H1 (cell line): ENCODE data around the gene AGAP3. TPM values are rescaled to one million over a fixed set of nuclear protein-coding genes. Genes with fewer than 3 reads are reported as not detected.

Experiments used
- CTCF ChIA-PET: fragments of 300-600 bp; sonication (Branson Sonifier 250); formaldehyde crosslinking; loops from one replicate; lab custom pipeline; 2021; ENCODE audit not compliant: partially characterized antibody; lab: Charles Lee
- POLR2A ChIA-PET: fragments of 300-600 bp; sonication (Branson Sonifier 250); formaldehyde crosslinking; loops from one replicate; lab custom pipeline; 2021; ENCODE audit warnings: inconsistent platforms; ENCODE audit not compliant: partially characterized antibody; lab: Charles Lee
- DNase-seq, 2 experiments: peaks; one replicate each; pipeline versions ENCODE4 v3.0.0 to v3.0.0-alpha.2; 2010 to 2022; ENCODE audit warnings: low spot score in 2 of 2, low read depth in 1 of 2, mixed read lengths in 1 of 2
- FAIRE-seq: peaks from 2 replicates; lab custom pipeline; 2011; peaks lifted over from hg19 to GRCh38; lab: Jason Lieb, UNC
- H2AFZ ChIP-seq: 2 replicates; pipeline ENCODE4 v1.8.1; 2012; ENCODE audit warnings: low read length, inconsistent platforms
- H2AK5ac ChIP-seq: 2 replicates; pipeline ENCODE4 v1.6.1; 2013; ENCODE audit warnings: low read depth, low read length
- H2BK120ac ChIP-seq: replicated peaks from 2 replicates; pipeline ENCODE3; 2013; ENCODE audit warnings: low read depth, low read length, inconsistent platforms
- H2BK12ac ChIP-seq: 2 replicates; pipeline ENCODE4 v1.6.1; 2013; ENCODE audit warnings: low read depth, low read length
- H2BK15ac ChIP-seq: 2 replicates; pipeline ENCODE4 v1.6.1; 2013; ENCODE audit warnings: low read length
- H2BK20ac ChIP-seq: 2 replicates; pipeline ENCODE4 v1.6.1; 2013; ENCODE audit warnings: low read length
- H2BK5ac ChIP-seq: 2 replicates; pipeline ENCODE4 v1.6.1; 2013; ENCODE audit warnings: low read depth, low read length
- H3K14ac ChIP-seq: 2 replicates; pipeline ENCODE4 v1.6.1; 2013; ENCODE audit warnings: inconsistent platforms; ENCODE audit not compliant: insufficient read length
- H3K18ac ChIP-seq: 2 replicates; pipeline ENCODE4 v1.6.1; 2013; ENCODE audit warnings: low read length; ENCODE audit errors: extremely low read depth
- H3K23ac ChIP-seq: 2 replicates; pipeline ENCODE4 v1.6.1; 2013; ENCODE audit warnings: inconsistent platforms; ENCODE audit not compliant: insufficient read length
- H3K23me2 ChIP-seq: 2 replicates; pipeline ENCODE4 v1.6.1; 2013; ENCODE audit warnings: low read depth, low read length
- H3K27ac ChIP-seq: 2 replicates; pipeline ENCODE4 v1.6.1; 2011; ENCODE audit warnings: low read depth, low read length, inconsistent platforms
- H3K27me3 ChIP-seq, 4 experiments: replicated peaks in 1 of 4; 1 replicate in 1 of 4; 2 replicates in 3 of 4; pipeline versions ENCODE4 v1.6.1 to v1.8.1; 2011 to 2013; ENCODE audit warnings: low read length in 3 of 4, mild to moderate bottlenecking in 3 of 4, inconsistent platforms in 2 of 4, mixed read lengths in 2 of 4, moderate library complexity in 1 of 4; ENCODE audit not compliant: control insufficient read depth in 3 of 4, insufficient read depth in 3 of 4; ENCODE audit errors: extremely low read depth in 1 of 4
- H3K36me3 ChIP-seq, 4 experiments: 2 replicates each; pipeline versions ENCODE4 v1.6.1 to v1.8.1; 2011 to 2013; ENCODE audit warnings: mild to moderate bottlenecking in 4 of 4, low read length in 3 of 4, moderate library complexity in 2 of 4, control low read depth in 1 of 4, inconsistent platforms in 1 of 4; ENCODE audit not compliant: insufficient read depth in 4 of 4, control insufficient read depth in 2 of 4
- H3K4ac ChIP-seq: replicated peaks from 2 replicates; pipeline ENCODE3; 2013; ENCODE audit warnings: low read length, low read depth, mixed read lengths, inconsistent platforms; ENCODE audit not compliant: insufficient read length
- H3K4me1 ChIP-seq, 4 experiments: replicated peaks in 1 of 4; 1 replicate in 1 of 4; 2 replicates in 3 of 4; pipeline versions ENCODE4 v1.6.1 to v1.8.1; 2011 to 2013; ENCODE audit warnings: low read length in 3 of 4, inconsistent platforms in 2 of 4, mixed read lengths in 1 of 4; ENCODE audit not compliant: insufficient read depth in 4 of 4, control insufficient read depth in 3 of 4
- H3K4me2 ChIP-seq, 2 experiments: 2 replicates each; pipeline versions ENCODE4 v1.6.1 to v1.8.1; 2011 to 2013; ENCODE audit warnings: low read depth in 2 of 2, low read length in 2 of 2, control low read depth in 1 of 2, inconsistent platforms in 1 of 2, mild to moderate bottlenecking in 1 of 2; ENCODE audit not compliant: insufficient read depth in 1 of 2
- H3K4me3 ChIP-seq, 4 experiments: fragments of 200-600, 300-600 bp in 1 of 4; sonication (generic), shearing (Covaris generic), sonication (Bioruptor Twin) in 1 of 4; 2 replicates each; pipeline versions ENCODE4 v1.5.1 to v1.8.1; 2011 to 2016; ENCODE audit warnings: low read length in 4 of 4, low read depth in 3 of 4, control low read depth in 2 of 4, inconsistent platforms in 2 of 4, mild to moderate bottlenecking in 2 of 4, mixed read lengths in 1 of 4, moderate library complexity in 1 of 4; ENCODE audit not compliant: insufficient read depth in 2 of 4; ENCODE audit errors: extremely low read depth in 1 of 4
- H3K56ac ChIP-seq: replicated peaks from 2 replicates; pipeline ENCODE3; 2013; ENCODE audit warnings: low read depth, mild to moderate bottlenecking, mixed read lengths, low read length, inconsistent platforms; ENCODE audit not compliant: insufficient read length
- H3K79me1 ChIP-seq: 2 replicates; pipeline ENCODE4 v1.6.1; 2013; ENCODE audit warnings: low read depth, low read length, control low read depth
- H3K79me2 ChIP-seq, 2 experiments: 2 replicates each; pipeline versions ENCODE4 v1.6.1 to v1.8.1; 2012 to 2013; ENCODE audit warnings: low read length in 2 of 2, mild to moderate bottlenecking in 2 of 2, inconsistent platforms in 1 of 2; ENCODE audit not compliant: insufficient read depth in 2 of 2, control insufficient read depth in 1 of 2
- H3K9ac ChIP-seq, 4 experiments: replicated peaks in 1 of 4; 1 replicate in 1 of 4; 2 replicates in 3 of 4; pipeline versions ENCODE4 v1.6.1 to v1.8.1; 2011 to 2013; ENCODE audit warnings: low read depth in 3 of 4, low read length in 3 of 4, control low read depth in 2 of 4, mild to moderate bottlenecking in 2 of 4, moderate library complexity in 2 of 4, inconsistent platforms in 1 of 4; ENCODE audit errors: extremely low read depth in 1 of 4
- H3K9me3 ChIP-seq, 2 experiments: 2 replicates each; pipeline versions ENCODE4 v1.6.1 to v1.8.1; 2012 to 2013; ENCODE audit warnings: mild to moderate bottlenecking in 2 of 2, moderate library complexity in 2 of 2, control low read depth in 1 of 2, inconsistent platforms in 1 of 2, low read depth in 1 of 2, low read length in 1 of 2, mixed read lengths in 1 of 2; ENCODE audit not compliant: insufficient read depth in 2 of 2
- H4K20me1 ChIP-seq, 2 experiments: replicated peaks in 1 of 2; 2 replicates each; pipeline versions ENCODE3 to v1.8.1; 2011 to 2013; ENCODE audit warnings: inconsistent platforms in 2 of 2, low read length in 2 of 2, mild to moderate bottlenecking in 1 of 2; ENCODE audit not compliant: insufficient read depth in 2 of 2, control insufficient read depth in 1 of 2
- H4K5ac ChIP-seq: 2 replicates; pipeline ENCODE4 v1.6.1; 2013; ENCODE audit warnings: low read length, low read depth, mixed read lengths, inconsistent platforms; ENCODE audit not compliant: insufficient read length
- H4K8ac ChIP-seq: 2 replicates; pipeline ENCODE4 v1.8.0; 2013; ENCODE audit warnings: mild to moderate bottlenecking, moderate library complexity, low read length, inconsistent platforms; ENCODE audit not compliant: insufficient read depth; ENCODE audit errors: extremely low read depth
- H4K91ac ChIP-seq: replicated peaks from 2 replicates; pipeline ENCODE3; 2013; ENCODE audit warnings: low read length, mixed read lengths, inconsistent platforms; ENCODE audit not compliant: insufficient read length
- BCL11A ChIP-seq, 2 experiments: IDR thresholded peaks; one replicate each; pipeline ENCODE4 v1.6.1; 2011; ENCODE audit warnings: low read depth in 2 of 2, low read length in 2 of 2, mild to moderate bottlenecking in 2 of 2
- CBX5 ChIP-seq: fragments of 300-800, 300-1000 bp; sonication (generic); IDR thresholded peaks from 2 replicates; pipeline ENCODE4 v1.7.1; 2016; ENCODE audit warnings: antibody characterized with exemption, low read length, low read depth
- E2F6 ChIP-seq: IDR thresholded peaks from 2 replicates; pipeline ENCODE4 v1.6.1; 2012; ENCODE audit warnings: inconsistent platforms
- EGR1 ChIP-seq: IDR thresholded peaks from 2 replicates; pipeline ENCODE4 v1.6.1; 2011; ENCODE audit warnings: low read depth, low read length, borderline replicate concordance
- EP300 ChIP-seq, 2 experiments: IDR thresholded peaks; 1 replicate in 1 of 2; 2 replicates in 1 of 2; pipeline ENCODE4 v1.6.1; 2011 to 2012; ENCODE audit warnings: low read depth in 2 of 2, low read length in 2 of 2, mild to moderate bottlenecking in 2 of 2, borderline replicate concordance in 1 of 2, inconsistent platforms in 1 of 2, moderate library complexity in 1 of 2
- GTF2F1 ChIP-seq: IDR thresholded peaks from 2 replicates; pipeline ENCODE4 v1.6.1; 2012; ENCODE audit warnings: low read depth, low read length, improper control_type of control experiment, borderline replicate concordance
- HDAC6 ChIP-seq: IDR thresholded peaks from one replicate; pipeline ENCODE4 v1.7.1; 2012; ENCODE audit warnings: low read depth, mild to moderate bottlenecking, inconsistent platforms, low read length, moderate library complexity
- JUND ChIP-seq: IDR thresholded peaks from 2 replicates; pipeline ENCODE4 v1.6.1; 2011; ENCODE audit warnings: mild to moderate bottlenecking, improper control_type of control experiment, low read length
- RAD21 ChIP-seq, 2 experiments: IDR thresholded peaks in 1 of 2; conservative IDR thresholded peaks in 1 of 2; 2 replicates each; pipeline ENCODE4 v1.6.1; 2011; ENCODE audit warnings: low read depth in 2 of 2, low read length in 2 of 2, improper control_type of control experiment in 1 of 2, inconsistent platforms in 1 of 2, mild to moderate bottlenecking in 1 of 2, moderate library complexity in 1 of 2
- RXRA ChIP-seq: IDR thresholded peaks from 2 replicates; pipeline ENCODE4 v1.6.1; 2011; ENCODE audit warnings: low read depth, mild to moderate bottlenecking, low read length, moderate library complexity; ENCODE audit not compliant: insufficient read depth
- SP1 ChIP-seq: IDR thresholded peaks from 2 replicates; pipeline ENCODE4 v1.6.1; 2011; ENCODE audit warnings: low read depth, low read length
- TBP ChIP-seq: IDR thresholded peaks from 2 replicates; pipeline ENCODE4 v1.6.1; 2011; ENCODE audit warnings: low read depth, low read length, improper control_type of control experiment
- YY1 ChIP-seq: IDR thresholded peaks from 2 replicates; pipeline ENCODE4 v1.6.1; 2011; ENCODE audit warnings: low read depth, mild to moderate bottlenecking, low read length
- WGBS, 2 experiments: shearing (Covaris generic) in 1 of 2; methylation state at CpG; one replicate each; pipeline versions ENCODE4 v1.1.6 to v1.1.7; 2013 to 2015; ENCODE audit warnings: low lambda C conversion rate in 2 of 2, mixed read lengths in 2 of 2, inconsistent platforms in 1 of 2, low coverage in 1 of 2, missing lambda C conversion rate in 1 of 2; ENCODE audit not compliant: insufficient replicate concordance in 2 of 2, insufficient coverage in 1 of 2, insufficient read length in 1 of 2; ENCODE audit errors: extremely low coverage in 1 of 2, missing lambda C conversion rate in 1 of 2; 5-methylcytosine and 5-hydroxymethylcytosine counted together
- polyA plus RNA-seq, 7 experiments: library from polyadenylated mRNA; depleted of rRNA in 3 of 7; stranded (reverse) in 5 of 7; unstranded in 2 of 7; fragments of >200 nt in 5 of 7; fragments of 200-250 nt in 2 of 7; gene quantifications; 1 replicate in 5 of 7; 2 replicates in 1 of 7; 4 replicates in 1 of 7; pipeline versions ENCODE4 v1.2.1 to v1.2.3, GENCODE V29; 2011 to 2013; ENCODE audit warnings: missing spikeins in 2 of 7, mixed read lengths in 2 of 7
- total RNA-seq: library from RNA; stranded (reverse); fragmentation: NEBNext Ultra II Directional; extraction: Animal tissue kit (Norgen Biotek cat#: 25700); gene quantifications from 2 replicates; pipeline ENCODE4 v1.2.1, GENCODE V29; 2021

AGAP3 gene
- total and polyA plus RNA-seq, 2 of the 8 experiments (the other 6 are each of a cell fraction or from before 2014, with no cell fraction given): 66.4 to 120 TPM

GRCh38 chr7:151053096-151053495 is 33.2 kb upstream of the AGAP3 start:
- no peak for FAIRE-seq
- no peak overlapping the region for H3K9ac ChIP-seq
- TF ChIP-seq EP300 (IDR thresholded peaks at IDR 0.05; ENCODE audit: borderline replicate concordance in 1 of 2, low read depth in 2 of 2, low read length in 2 of 2) (no peak), GTF2F1 (no peak), RAD21 (IDR thresholded peaks at IDR 0.05 in 1 of 2, conservative IDR thresholded peaks at IDR 0.05 in 1 of 2; ENCODE audit: low read depth in 2 of 2, low read length in 2 of 2) (no peak), BCL11A (IDR thresholded peaks at IDR 0.05; ENCODE audit: low read depth in 2 of 2, low read length in 2 of 2) (no peak), HDAC6 (no peak), JUND (no peak), YY1 (no peak), E2F6 (no peak), SP1 (no peak), TBP (no peak), CBX5 (no peak), EGR1 (no peak), RXRA (no peak)

More at GRCh38 chr7:151053096-151053495, 33.2 kb upstream of the AGAP3 start:
- H2BK12ac ChIP-seq: no peak overlapping the region
- H2BK120ac ChIP-seq: no peak overlapping the region
- no peak overlapping the region for H2AK5ac ChIP-seq
- no peak overlapping the region for H3K4me3 ChIP-seq
- no peak overlapping the region for H4K5ac ChIP-seq
- no peak overlapping the region for H3K56ac ChIP-seq
- no peak overlapping the region for H4K91ac ChIP-seq
- no peak overlapping the region for H2BK15ac ChIP-seq
- peaks cover 0 to 17% (median 7%) of the 10 kb centered on the region in 4 experiments; a peak in 5 of 7 replicates for H3K4me1 ChIP-seq
- H2AFZ ChIP-seq: no peak overlapping the region
- H3K4me2 ChIP-seq: no peak overlapping the region
- H2BK20ac ChIP-seq: no peak overlapping the region
- no peak overlapping the region for H3K27ac ChIP-seq
- H3K23ac ChIP-seq: no peak overlapping the region
- H3K9me3 ChIP-seq: no peaks in the 10 kb centered on the region
- H3K18ac ChIP-seq: no peak overlapping the region
- H4K20me1 ChIP-seq: peaks cover 0 to 16% of the 10 kb centered on the region in 2 experiments
- no peaks in the 10 kb centered on the region for H3K36me3 ChIP-seq
- 80% methylated on average over 4 of the region's 4 CpGs; no CpG with 5 or more reads in 1 of the 2 experiments for WGBS, 2 experiments
- CTCF ChIA-PET: interaction anchor here (0.7 to 1.6 kb wide), 7 partner anchors 10 to 83 kb away, joined by 3 to 12 read pairs (median 4); no protein-coding TSS in a partner anchor
- no peaks in the 10 kb centered on the region for H3K79me1 ChIP-seq
- H2BK5ac ChIP-seq: no peak overlapping the region
- POLR2A ChIA-PET: interaction anchor here (0.7 to 1.6 kb wide), 2 partner anchors 28 to 50 kb away, joined by 4 read pairs; partner anchors contain the start of gene FASTK
- no peak overlapping the region for H3K4ac ChIP-seq
- DNase-seq: no peak
- H3K14ac ChIP-seq: no peak overlapping the region
- no peak overlapping the region for H4K8ac ChIP-seq
- H3K23me2 ChIP-seq: peaks cover 11% of the 10 kb centered on the region
- H3K79me2 ChIP-seq: no peaks in the 10 kb centered on the region
- H3K27me3 ChIP-seq: peaks cover 4 to 38% (median 28%) of the 10 kb centered on the region in 4 experiments
